MM.1S (cell line): Measurements from ENCODE around the gene ITPR3.

Source experiments
- EZH2 ChIP-seq: fragments of 300-600 bp; sonication (generic); optimal IDR thresholded peaks from 2 replicates; pipeline ENCODE3; 2017; ENCODE audit warnings: low read depth, mild to moderate bottlenecking, antibody characterized with exemption, low read length, mixed read lengths
- EZH2phosphoT487 ChIP-seq: fragments of 300-600 bp; sonication (generic); IDR thresholded peaks from 2 replicates; pipeline ENCODE4 v1.6.1; 2018; ENCODE audit warnings: antibody characterized with exemption, low read length
- TF ChIP-seq, protein P1 (sequence below): fragments of 300-600 bp; sonication (generic); IDR thresholded peaks from 2 replicates; pipeline ENCODE4 v1.5.1; 2016; ENCODE audit warnings: antibody characterized with exemption, low read length, mixed read lengths

- TF ChIP-seq, protein P1, sequence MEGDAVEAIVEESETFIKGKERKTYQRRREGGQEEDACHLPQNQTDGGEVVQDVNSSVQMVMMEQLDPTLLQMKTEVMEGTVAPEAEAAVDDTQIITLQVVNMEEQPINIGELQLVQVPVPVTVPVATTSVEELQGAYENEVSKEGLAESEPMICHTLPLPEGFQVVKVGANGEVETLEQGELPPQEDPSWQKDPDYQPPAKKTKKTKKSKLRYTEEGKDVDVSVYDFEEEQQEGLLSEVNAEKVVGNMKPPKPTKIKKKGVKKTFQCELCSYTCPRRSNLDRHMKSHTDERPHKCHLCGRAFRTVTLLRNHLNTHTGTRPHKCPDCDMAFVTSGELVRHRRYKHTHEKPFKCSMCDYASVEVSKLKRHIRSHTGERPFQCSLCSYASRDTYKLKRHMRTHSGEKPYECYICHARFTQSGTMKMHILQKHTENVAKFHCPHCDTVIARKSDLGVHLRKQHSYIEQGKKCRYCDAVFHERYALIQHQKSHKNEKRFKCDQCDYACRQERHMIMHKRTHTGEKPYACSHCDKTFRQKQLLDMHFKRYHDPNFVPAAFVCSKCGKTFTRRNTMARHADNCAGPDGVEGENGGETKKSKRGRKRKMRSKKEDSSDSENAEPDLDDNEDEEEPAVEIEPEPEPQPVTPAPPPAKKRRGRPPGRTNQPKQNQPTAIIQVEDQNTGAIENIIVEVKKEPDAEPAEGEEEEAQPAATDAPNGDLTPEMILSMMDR, result no peak
- TF ChIP-seq EZH2, result no peak
- TF ChIP-seq EZH2phosphoT487, result no peak
These were observed 58.6 kb downstream of the ITPR3 start for GRCh38 chr6:33679761-33680160.
